HepG2 (cell line): ENCODE data around the gene COLEC12. TPM values are rescaled to one million over a fixed set of nuclear protein-coding genes. Genes with fewer than 3 reads are reported as not detected.

Source experiments
- ATF1 ChIP-seq: IDR thresholded peaks from 2 replicates; pipeline ENCODE4 v1.6.1; 2016; ENCODE audit warnings: mild to moderate bottlenecking, control low read depth
- ATF4 ChIP-seq, 2 experiments: fragments of 450-650 bp in 1 of 2; sonication (generic) in 1 of 2; formaldehyde crosslinking; IDR thresholded peaks; 2 replicates each; pipeline versions ENCODE4 v1.5.0 to v1.8.0; 2020 to 2022; ENCODE audit warnings: mild to moderate bottlenecking in 1 of 2, missing genetic modification reagents in 1 of 2
- E2F1 ChIP-seq: sonication (generic); formaldehyde crosslinking; IDR thresholded peaks from 2 replicates; pipeline ENCODE4 v1.5.0; 2020; ENCODE audit warnings: missing genetic modification reagents
- GPBP1L1 ChIP-seq: sonication (generic); formaldehyde crosslinking; IDR thresholded peaks from 2 replicates; pipeline ENCODE4 v1.5.0; 2020; ENCODE audit warnings: mild to moderate bottlenecking, missing genetic modification reagents
- NFATC3 ChIP-seq: sonication (generic); formaldehyde crosslinking; IDR thresholded peaks from 2 replicates; pipeline ENCODE4 v1.5.1; 2020; ENCODE audit warnings: mild to moderate bottlenecking, missing genetic modification reagents
- NKX3-1 ChIP-seq: sonication (generic); formaldehyde crosslinking; IDR thresholded peaks from 2 replicates; pipeline ENCODE4 v1.5.0; 2020; ENCODE audit warnings: missing genetic modification reagents
- PLSCR1 ChIP-seq: sonication (generic); formaldehyde crosslinking; IDR thresholded peaks from 2 replicates; pipeline ENCODE4 v1.5.0; 2020; ENCODE audit warnings: missing genetic modification reagents, mild to moderate bottlenecking, borderline replicate concordance
- RXRB ChIP-seq: IDR thresholded peaks from 2 replicates; pipeline ENCODE4 v1.6.1; 2016; ENCODE audit warnings: borderline replicate concordance, missing genetic modification reagents, missing compliant biosample characterization
- SRY ChIP-seq: sonication (generic); formaldehyde crosslinking; IDR thresholded peaks from 2 replicates; pipeline ENCODE4 v1.8.0; 2022; ENCODE audit warnings: mild to moderate bottlenecking, missing genetic modification reagents
- STAT5B ChIP-seq: sonication (generic); formaldehyde crosslinking; IDR thresholded peaks from 2 replicates; pipeline ENCODE4 v1.4.0; 2020; ENCODE audit warnings: missing genetic modification reagents
- TIGD3 ChIP-seq: sonication (generic); formaldehyde crosslinking; IDR thresholded peaks from 2 replicates; pipeline ENCODE4 v1.5.1; 2020; ENCODE audit warnings: mild to moderate bottlenecking, missing genetic modification reagents, borderline replicate concordance
- ZBTB10 ChIP-seq: sonication (generic); formaldehyde crosslinking; IDR thresholded peaks from 2 replicates; pipeline ENCODE4 v1.4.0; 2020; ENCODE audit warnings: missing genetic modification reagents, borderline replicate concordance
- ZBTB33 ChIP-seq: sonication (generic); formaldehyde crosslinking; IDR thresholded peaks from 2 replicates; pipeline ENCODE4 v1.4.0; 2020; ENCODE audit warnings: missing genetic modification reagents
- ZNF225 ChIP-seq: sonication (generic); formaldehyde crosslinking; IDR thresholded peaks from 2 replicates; pipeline ENCODE4 v1.4.0; 2020; ENCODE audit warnings: mild to moderate bottlenecking, missing genetic modification reagents
- polyA plus RNA-seq, 8 experiments: library from polyadenylated mRNA; depleted of rRNA in 3 of 8; stranded (reverse) in 7 of 8; unstranded in 1 of 8; fragments of >200 nt; fragmentation: Illumina TruSeq in 4 of 8; extraction: Trizol in 4 of 8; gene quantifications; 2 replicates each; pipeline versions ENCODE4 v1.2.1 to v1.2.3, GENCODE V29; 2011 to 2016; ENCODE audit warnings: low read depth in 4 of 8, missing spikeins in 1 of 8, mixed read lengths in 1 of 8; ENCODE audit not compliant: insufficient read depth in 1 of 8
- total RNA-seq, 5 experiments: library from RNA; depleted of rRNA; stranded (reverse); fragments of >200 nt; fragmentation: Illumina TruSeq; extraction: Trizol; gene quantifications; 2 replicates each; pipeline ENCODE4 v1.2.3, GENCODE V29; 2016; ENCODE audit warnings: low read depth in 1 of 5

Gene COLEC12
- total and polyA plus RNA-seq, 2 of the 13 experiments (the other 11 are each of a cell fraction or from before 2014, with no cell fraction given), result 0.02 to 0.11 TPM

- TF ChIP-seq TIGD3 (CRISPR knock-in tag), result 0 out of 2 replicates have a peak, but pooled peaks have one; percentile 54
- TF ChIP-seq ZNF225, result peak; percentile 78; the same call in 1 of the 2 replicates
- TF ChIP-seq SRY (CRISPR knock-in tag), result no peak; the same call in 1 of the 2 replicates
- TF ChIP-seq ATF1 (CRISPR knock-in tag), result peak; percentile 99
- TF ChIP-seq GPBP1L1, result no peak
- no peak for TF ChIP-seq STAT5B (CRISPR knock-in tag)
- no peak for TF ChIP-seq ZBTB33 (CRISPR knock-in tag)
- TF ChIP-seq ZBTB10 (CRISPR knock-in tag), result peak; percentile 54; the same call in 1 of the 2 replicates
- TF ChIP-seq E2F1 (CRISPR knock-in tag), result peak; percentile 67; the same call in 1 of the 2 replicates
- peak; percentile 64; the same call in 1 of the 2 replicates for TF ChIP-seq NKX3-1
- TF ChIP-seq ATF4 (CRISPR knock-in tag; IDR thresholded peaks at IDR 0.05), result peak in 1 of 2 experiments; percentile 60; a peak in 1 of 4 replicates
- peak; percentile 77 for TF ChIP-seq RXRB (CRISPR knock-in tag)
- no peak for TF ChIP-seq PLSCR1
- 0 out of 2 replicates have a peak, but pooled peaks have one; percentile 65 for TF ChIP-seq NFATC3 (CRISPR knock-in tag)
These were observed 232.6 kb downstream of the COLEC12 start, which contains the start of gene THOC1 (continued) for GRCh38 chr18:267688-268552.
